NK-92 treated with Interleukin-12 subunit alpha and Interleukin-12 subunit beta, amount 100 ng/mL, for 24 hours (cell line): ENCODE results near the gene GOLT1A.

Experiments
- DNase-seq: peaks from one replicate; lab custom pipeline; 2025; lab: John Stamatoyannopoulos, UW

The GOLT1A gene

DNA sequence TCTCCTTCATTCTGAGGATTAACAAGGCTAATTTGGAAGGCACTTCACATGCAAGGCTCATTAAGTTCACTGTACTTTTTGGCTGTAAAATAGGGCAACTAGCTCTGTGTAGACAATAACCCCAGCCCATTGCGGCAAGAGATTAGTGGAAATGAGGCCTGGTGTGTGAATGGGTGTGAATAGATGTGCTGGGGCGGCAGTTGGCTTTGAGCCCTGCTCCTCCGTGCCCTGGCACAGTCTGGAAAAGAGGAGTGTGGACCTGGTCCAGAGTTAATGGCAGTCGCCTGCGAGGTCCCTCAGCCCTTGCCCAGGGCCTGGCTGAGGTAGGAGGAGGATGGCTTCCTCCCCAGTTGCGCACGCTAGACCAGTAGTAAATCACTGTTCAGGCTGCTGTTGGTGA lies 22.3 kb downstream of the GOLT1A start:
- no peak for DNase-seq

DNA sequence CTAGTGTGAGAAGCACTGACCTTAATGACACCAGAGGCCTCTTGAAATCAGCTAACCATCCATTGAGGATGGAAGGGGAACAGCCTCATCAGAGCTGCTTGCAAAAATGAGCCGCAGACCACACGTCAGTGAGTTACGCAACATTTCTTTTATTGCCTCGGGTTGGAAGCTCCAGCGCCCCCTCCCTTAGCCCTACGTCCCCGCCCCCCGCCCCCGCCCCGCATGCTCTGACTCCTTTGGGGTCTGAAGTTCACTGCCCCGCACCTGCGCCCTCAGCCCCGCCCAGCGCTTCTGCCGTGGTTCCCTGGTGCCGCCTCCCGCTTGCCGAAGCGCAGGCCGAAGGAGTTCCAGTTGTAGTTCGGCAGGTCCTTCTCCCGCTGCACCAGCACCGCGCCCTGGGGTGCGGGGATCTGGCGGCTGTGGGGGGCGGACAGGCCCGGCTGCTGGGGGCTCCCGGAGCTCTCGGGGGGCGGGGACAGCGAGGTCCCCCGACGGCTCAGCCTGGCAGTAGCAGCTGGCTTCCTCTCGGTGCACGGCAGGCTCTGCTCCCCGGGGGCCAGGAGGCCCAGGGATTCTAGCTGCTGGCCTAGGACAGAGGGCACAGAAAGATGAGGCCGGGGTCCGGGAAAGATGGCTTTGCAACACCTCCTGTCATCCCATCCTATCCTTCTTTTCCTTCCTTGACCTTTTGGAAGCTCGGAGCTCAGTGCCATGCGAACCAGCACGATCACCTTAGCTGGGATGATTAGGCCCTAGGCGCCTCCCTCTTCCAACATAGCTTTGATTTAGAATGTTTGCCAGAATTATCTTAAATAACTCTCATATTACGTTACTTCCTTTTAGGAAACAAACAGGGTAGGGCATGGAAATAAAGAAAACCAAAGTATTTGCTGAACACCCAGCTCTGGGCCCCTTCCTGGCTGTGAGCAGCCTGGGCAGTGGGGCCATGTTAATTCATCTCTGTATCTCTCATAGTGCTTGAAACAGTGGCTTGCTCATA lies 23.3 kb downstream of the GOLT1A start:
- DNase-seq: no peak

DNA sequence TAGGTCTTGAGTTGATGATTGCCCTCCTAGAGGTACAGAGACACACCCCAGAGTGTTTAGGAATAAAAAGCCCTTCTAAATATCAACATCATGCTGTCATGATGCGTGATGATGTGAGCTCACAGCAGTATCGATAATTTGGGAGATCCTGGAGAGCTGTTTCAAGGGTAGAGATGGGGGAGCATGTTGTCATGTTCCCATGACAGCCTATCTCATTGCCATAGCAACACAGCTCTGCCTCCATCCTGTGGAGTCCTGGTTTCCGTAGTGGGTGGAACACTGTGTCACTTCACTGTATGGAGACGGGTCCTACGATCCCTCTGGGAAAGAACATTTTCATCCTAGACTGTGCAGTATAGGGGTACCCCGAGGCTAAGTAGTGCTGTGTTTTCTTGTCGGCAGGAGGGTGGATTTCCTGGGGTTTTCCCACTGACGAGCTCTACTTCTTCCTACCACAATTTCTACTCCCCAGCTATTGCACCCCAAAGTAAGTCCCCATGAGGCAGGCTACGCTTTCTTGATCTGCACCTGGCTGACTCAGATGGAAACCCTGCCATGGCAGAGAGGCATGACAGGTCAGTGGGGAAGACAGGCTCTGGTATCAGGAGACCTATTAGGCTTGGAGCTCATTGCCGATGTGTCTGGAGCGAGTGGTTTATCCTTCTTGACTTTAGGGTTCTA lies 24.7 kb downstream of the GOLT1A start:
- DNase-seq: no peak

DNA sequence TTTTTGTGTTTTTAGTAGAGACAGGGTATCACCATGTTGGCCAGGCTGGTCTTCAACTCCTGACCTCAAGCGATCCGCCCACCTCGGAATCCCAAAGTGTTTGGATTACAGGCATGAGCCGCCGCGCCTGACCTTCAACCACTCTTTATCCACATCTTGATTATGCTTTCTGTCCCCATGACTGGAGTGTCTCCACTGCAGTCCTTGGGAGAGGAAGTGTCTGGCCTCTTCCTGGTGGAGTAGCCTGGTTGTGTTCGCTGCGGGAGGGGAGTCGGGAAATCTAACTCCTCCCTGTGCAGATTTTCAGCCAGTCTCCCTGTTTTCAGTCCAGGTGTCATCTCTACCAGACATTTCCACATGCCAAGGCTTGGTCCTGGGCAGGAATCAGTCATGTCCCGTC lies 27.2 kb downstream of the GOLT1A start:
- DNase-seq: no peak

DNA sequence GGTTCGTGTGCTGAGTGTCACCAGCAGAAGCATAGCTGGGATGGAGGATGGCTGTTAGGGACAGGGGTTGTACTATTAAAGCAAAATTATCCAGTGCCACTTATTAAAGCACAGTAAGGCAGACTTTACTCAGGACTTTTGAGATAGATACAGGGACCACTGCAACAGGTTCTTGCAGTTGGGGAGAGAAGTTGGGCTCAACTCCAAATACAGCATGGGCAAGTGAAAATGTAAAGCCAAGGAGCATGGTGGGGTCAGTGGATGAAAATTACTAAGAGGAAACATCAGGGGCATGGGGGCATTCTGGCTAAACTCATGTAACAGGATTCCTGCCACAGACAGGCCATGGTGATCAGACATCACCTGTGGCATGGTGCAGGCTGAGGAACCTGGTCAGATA lies 32.7 kb downstream of the GOLT1A start:
- DNase-seq: no peak

DNA sequence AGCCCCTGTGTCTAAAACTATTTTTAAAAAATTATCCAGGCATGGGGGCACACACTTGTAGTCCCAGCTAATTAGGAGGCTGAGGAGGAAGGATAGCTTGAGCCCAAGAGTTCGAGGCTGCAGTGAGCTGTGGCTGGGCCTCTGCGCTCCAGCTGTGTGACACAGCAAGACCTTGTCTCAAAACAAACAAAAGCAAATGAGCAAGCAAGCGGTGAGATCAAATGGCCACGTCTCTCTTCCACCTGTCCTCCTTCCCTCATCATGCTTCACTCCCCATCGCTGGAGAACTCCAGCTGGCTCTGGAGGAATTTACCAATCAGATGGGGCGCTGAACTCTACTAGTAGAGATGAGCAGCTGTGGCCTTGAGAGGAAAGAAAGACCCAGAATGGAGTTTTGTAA lies 33.7 kb downstream of the GOLT1A start:
- DNase-seq: no peak

DNA sequence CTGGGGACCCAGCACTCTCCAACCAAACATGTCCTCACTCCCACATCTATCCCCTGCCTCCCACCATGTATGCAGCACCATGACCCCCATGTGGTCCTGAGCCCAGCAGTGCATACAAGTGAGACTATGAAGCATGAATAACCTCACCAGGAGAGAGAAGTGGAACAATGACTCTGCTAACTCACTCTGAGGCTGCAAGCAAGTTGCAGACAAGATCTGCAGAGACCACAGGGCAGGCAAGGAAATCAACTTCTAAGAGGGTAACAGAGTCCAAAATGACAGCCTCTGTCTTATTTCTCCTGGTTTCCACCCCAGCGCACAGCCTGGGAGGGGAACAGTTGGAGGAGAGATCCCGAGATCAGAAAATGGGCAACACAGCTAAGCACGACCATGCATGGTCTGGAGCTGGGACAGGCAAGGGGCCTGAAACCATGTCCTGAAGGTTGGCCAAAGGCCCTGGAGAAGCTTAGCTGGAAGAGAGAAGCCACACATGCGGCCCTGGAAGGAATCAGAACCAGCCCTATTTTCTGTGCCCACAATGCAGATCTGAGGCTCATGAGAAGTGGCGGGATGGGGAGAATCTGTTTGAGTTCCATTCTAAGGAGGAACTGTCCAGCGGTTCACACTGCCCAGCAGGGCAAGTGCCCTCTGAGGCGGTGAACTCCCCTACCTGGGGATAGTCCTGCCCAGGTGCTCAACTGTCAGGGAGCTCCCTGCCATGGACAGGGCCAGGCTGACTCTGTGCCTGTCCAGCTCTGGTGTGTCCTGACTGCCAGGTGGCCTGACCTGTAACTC lies 35.1 kb downstream of the GOLT1A start:
- DNase-seq: no peak

DNA sequence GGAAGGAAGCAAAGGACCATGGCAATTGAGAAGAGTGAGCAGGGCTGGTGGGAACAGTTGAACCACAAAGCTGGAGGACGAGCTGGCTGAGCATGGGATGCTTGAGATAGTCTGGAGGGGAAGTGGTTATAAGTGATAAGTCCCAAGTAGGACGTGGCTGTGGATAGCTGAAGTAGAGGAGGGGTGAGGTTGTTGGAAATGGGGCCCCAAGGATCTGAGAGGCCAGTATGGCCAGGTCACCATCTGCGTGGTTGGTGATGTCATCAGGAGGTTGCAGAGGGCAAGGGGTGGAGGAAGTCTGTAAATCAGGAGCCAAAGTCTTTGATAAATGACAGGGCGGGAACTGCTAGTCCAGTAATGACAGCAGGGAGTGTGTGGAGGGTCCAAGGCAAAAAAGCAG lies 36.7 kb downstream of the GOLT1A start:
- DNase-seq: no peak

DNA sequence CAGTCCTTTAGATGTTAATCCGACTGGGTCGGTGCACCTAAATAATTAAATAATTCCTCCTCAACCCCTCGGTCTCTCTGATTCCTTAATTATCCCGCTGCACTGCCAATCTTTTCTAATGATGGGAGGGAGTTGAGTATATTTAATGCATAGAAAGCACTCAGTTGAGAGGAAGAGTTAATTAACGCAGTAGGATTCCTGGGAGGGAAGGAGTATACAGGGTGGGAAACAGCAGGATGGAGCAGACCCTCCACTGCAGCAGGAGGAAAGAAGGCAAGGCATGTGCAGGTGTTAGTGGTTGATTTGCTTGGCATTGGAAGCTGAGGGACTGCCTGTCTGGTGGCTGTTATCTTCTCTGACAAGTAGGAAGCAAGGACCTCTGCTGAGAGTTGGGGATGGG lies 37.7 kb downstream of the GOLT1A start:
- DNase-seq: no peak

DNA sequence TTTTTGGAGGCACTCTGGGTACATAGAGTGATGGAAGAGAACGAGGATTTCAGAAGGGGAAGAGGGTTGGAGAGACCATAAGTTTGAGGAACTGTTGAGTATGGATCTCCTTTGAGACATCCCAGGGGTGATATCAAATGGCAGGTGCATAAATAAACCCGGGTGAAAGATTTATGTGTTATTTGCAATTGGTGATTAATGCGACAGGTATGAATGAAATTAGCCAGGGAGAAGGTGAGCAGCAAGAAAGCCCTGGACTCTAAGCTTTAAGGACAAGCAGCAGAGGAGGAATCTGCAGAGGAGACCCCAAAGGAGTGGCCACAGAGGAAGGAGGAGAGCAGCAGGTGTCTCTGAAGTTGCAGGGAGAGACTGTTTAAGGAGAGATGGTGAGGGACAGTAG lies 38.8 kb downstream of the GOLT1A start:
- no peak for DNase-seq

DNA sequence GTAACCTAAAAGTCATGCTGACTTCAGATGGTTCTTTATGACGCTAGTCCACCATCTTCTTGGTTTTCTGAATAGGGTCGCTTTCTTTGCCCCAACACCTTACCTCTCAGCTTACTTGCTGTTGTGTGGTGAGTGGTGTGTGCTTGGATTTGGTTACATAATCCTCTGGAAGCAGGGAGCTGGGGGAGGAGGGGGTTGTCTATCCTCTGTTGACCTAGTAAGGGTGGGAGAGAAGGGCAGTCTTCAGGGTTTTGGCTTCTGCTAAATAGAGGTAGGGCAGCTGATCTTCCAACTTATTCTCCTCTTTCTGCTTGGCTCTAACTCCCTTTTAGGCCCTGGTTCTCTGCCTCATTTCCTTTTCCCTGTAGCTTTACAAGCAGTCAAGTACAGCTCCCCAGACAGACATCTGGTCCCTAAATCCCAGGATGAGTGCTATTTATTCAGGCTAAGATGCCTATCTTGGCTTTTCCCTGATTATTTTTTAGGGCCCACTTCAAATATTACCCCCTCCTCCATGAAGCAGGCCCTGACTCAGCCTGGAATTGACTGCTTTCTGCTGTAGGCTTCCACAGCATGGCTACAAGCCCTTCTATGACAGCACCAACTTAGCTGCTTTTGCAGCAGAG lies 41.3 kb downstream of the GOLT1A start:
- no peak for DNase-seq

DNA sequence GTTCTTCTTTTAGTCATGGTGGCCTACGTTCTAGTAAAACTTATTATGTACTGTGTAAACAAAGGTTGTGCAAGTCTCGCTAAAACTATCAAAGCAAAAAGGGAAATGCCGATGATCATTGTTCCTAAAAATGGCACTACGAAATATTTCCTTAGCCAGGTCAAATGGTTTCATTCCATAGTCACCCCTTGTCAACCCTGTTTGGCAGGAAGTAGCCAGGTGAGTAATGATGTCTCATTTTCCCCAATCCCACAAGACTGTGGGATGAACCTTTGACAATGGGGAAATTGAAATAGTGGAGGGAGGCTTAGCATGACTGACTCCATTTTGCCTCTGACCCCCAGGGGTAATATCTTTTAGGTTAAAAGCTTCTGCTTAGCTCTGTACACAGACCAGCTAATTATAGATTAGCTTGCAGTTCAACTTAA lies 42.0 kb downstream of the GOLT1A start:
- DNase-seq: no peak

DNA sequence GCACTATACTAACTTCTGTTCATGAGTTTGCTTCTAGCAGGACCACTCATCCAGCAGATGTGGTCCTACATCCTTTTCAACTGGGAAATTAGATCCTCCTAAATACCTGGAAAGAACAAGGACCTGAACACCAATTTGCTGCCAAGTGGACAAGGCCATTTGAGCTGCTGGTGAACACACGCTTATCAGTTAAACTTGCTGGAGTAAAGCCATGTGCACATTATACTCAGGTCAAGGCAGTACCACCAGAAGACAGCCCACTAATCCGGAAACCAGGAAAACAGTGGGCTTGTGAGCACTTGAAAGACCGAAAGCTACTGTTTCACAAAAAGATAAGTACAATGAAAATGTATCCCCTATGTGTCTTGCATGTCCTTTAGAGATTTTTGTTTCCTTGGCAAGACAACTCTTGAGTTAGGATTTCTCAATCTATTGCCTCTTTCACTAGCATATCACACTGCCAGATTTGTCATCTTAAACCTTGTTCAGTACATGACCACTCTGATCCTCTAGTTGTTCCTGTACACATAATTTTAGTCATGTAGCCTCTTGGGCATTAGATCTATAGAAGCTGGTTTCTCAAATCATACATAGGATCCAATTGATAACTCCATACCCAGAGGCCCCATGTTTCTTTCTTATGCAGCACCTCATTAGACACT lies 43.2 kb downstream of the GOLT1A start:
- no peak for DNase-seq

DNA sequence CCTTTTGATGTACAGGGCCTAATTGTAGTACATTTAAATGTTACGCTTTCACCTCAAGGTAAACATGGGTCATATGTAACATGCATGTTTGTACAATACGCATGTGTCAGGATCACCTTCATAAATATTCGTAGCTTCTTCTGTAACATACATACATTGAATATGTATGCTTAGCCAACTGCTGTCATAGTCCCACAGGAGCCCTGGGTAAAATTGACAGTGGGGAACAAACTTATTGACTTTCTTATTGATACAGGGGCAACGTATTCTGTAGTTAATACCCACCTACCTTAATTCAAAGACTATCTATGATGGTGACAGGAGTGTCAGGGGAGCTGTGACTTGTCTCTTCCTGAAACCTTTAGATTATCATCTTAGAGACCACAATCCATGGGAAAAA lies 43.9 kb downstream of the GOLT1A start:
- DNase-seq: no peak

DNA sequence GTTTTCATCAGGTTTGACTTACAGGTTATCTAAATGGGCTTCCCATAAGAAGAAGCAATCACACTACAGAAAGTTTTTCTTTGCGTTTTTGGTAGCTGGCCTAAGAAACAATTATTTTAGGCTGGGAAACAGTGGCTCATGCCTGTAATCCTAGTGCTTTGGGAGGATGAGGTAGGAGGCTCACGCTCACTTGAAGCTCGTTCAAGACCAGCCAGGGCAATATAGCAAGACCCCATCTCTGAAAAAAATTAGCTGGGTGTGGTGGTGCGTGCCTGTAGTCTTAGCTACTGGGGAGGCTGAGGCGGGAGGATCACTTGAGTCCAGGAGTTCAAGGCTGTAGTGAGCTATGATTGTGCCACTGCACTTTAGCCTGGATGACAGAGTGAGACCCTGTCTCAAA lies 46.1 kb downstream of the GOLT1A start:
- DNase-seq: no peak

DNA sequence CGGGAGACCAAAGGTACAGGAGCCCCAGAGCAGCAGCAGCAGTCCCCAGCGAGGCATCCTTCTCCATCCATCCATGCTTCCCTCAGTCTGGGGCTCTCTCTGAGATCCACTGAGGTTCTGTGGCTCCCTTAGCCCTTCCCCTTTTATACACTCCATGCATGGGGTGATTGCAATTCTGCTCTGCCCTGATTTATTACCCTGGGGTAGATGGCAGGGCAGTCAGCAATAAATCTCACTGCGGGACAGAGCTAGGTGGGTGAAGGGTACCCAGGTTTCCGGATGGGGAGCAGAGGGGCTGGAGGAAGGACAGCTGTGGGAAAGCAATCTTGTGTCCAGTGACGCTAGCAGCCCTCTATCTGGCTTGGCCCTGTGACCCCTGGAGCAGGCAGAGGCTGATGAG lies 47.6 kb downstream of the GOLT1A start, which contains the start of gene REN:
Gene REN (minus strand): TSS at position 119 of the 400 bp plus-strand sequence. CDS start 44 bp downstream, at position 75.
- DNase-seq: no peak

DNA sequence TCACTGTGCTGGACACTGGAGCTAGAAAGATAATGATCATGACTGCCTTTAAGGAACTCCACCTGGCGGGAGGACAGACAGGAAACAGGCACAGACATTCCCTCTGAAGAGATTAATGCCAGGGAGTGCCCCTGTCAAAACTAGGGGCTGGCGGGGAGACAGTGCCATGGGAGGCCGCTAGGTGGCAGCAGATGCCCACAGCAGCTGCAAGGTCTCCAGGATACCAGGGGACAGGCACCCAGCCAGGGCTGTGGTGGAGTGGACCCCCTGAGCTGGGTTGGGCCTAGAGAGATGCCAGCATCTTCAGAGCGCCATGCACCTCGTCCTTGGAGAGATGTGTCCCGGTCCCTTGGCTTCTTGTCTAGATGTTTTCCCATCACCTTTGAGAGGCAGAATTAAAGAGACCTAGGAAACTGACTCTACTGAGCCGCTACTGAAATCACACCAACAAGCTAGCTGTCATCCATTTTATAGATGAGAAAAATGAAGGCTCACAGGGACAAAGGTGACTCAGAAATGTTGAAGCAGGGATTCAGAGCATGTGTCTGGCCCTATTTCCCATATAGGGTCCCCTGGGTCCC lies 51.2 kb downstream of the GOLT1A start:
- DNase-seq: peak; percentile 40

DNA sequence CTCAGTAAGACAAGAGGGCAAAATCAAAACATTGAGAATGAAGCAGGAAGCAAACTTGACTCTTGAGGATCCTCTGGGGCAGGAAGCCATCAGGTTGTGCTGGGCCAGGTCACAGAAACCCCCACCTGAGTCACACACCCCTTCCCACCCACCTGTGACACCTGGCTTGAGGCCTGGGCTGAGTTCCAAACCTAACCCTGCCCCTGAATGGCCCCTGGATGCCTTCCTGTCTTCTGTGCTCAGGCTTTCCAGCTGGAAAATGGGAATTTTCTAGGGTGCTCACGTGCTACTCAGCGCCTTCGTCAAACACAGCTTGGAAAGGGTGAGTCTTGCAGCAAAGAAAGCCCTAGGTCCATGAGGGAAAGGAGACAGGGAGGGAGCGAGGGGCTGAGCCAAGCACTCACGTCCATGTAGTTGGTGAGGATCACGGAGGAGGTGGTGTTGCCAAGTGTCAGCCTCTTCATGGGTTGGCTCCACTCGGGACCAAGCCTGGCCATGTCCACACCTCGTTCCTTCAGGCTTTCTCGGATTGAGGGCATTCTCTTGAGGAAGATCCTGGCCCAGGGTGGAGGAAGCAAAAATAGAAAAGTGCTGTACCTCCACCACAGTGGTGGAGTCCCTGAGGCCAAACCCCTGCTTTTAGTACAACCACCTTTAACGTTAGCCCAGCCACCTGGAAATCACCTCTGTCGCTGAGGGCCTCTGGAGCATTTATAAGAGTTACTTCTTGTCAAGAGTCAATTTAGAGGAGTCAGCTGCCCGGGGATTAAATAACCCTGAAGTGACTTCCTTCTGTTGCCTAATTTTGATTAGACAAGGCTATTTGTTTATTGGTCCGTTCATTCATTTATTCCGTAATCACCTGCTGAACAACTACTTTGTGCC lies 51.9 kb downstream of the GOLT1A start:
- DNase-seq: no peak

DNA sequence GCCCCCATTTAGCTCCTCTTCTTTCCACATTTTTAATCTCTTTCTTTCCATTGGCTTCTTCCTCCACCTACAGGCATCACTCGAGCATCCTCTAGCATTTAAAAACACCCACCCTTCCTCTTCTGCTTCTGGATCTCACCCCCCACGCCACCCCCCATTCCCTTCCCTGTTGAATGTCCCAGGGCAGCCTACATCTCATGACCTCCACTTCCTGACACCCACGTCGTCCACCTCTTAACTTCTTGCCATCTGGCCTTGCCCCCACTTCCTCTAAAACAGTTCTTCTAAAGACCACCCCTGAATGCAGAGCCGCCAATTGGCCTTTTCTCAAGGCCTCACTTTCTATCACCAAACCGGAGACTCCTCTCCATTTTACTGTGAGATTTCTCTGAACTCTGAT lies 55.8 kb downstream of the GOLT1A start:
- DNase-seq: no peak

DNA sequence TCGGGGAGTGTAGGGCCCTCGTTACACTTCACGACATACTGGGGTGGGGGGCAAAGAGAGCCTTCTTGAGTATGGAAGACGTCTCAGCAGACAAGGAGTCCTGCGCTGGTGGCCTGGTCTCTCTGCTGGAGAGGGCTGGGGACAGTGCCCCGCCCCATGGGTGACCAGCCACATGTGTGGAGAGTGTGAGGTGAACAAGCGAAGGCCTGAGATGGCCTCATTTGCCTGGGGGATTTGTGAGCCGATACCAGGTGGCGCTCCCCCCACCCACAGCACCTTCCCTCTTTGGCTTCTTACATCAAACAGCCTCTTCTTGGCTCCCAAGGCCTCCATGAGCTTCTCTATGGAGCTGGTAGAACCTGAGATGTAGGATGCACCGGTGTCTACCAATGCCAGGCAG lies 57.9 kb downstream of the GOLT1A start:
- no peak for DNase-seq
